Measurements from ENCODE around the gene MRPS12. TPM values are rescaled to one million over a fixed set of nuclear protein-coding genes. Genes with fewer than 3 reads are reported as not detected.

Gene MRPS12
- total and polyA plus RNA-seq, 2 of the 13 experiments (the other 11 are each of a cell fraction or from before 2014, with no cell fraction given), result 27.5 to 54.8 TPM

DNA sequence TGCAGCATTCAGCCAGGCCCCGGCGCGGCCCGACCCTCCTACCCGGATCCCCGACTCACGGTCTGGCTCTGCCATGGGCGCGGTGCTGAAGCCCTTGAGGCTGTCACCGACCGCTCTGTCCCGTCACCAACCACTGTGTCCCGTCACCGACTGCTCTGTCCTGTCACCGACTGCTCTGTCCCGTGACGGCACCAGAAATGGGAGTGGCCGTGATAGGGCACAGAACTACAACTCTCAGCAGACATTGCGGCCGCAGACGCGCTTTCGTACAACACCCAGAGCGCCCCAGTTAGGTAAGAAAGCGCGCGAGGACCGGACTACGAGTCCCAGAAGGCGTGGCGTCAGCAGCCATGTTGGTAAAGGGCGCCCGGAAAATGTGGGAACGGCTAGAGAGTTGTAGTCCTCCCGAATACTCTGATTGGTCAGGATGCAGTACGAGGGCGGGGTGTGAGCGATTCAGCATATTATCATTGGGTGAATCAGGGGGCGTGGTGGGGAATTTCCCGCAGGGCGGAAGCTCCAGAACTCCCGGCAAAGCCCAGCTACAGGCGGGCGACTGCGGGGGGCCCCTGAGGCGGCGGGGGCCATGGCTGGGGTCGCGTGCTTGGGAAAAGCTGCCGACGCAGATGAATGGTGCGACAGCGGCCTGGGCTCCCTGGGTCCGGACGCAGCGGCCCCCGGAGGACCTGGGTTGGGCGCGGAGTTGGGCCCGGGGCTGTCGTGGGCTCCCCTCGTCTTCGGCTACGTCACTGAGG lies 31.1 kb upstream of the MRPS12 start, which contains the start of the genes NFKBIB and SIRT2 (continued):
- TF ChIP-seq, protein P1, sequence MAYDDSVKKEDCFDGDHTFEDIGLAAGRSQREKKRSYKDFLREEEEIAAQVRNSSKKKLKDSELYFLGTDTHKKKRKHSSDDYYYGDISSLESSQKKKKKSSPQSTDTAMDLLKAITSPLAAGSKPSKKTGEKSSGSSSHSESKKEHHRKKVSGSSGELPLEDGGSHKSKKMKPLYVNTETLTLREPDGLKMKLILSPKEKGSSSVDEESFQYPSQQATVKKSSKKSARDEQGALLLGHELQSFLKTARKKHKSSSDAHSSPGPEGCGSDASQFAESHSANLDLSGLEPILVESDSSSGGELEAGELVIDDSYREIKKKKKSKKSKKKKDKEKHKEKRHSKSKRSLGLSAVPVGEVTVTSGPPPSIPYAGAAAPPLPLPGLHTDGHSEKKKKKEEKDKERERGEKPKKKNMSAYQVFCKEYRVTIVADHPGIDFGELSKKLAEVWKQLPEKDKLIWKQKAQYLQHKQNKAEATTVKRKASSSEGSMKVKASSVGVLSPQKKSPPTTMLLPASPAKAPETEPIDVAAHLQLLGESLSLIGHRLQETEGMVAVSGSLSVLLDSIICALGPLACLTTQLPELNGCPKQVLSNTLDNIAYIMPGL (CRISPR knock-in tag; IDR thresholded peaks at IDR 0.05; ENCODE audit: borderline replicate concordance in 1 of 2, low read depth in 1 of 2), result peak in 1 of 2 experiments; percentile 48; a peak in 1 of 4 replicates
- TF ChIP-seq U2AF1 (optimal IDR thresholded peaks at IDR 0.05; ENCODE audit: low read depth, low read length) (no peak), CREB1 (IDR thresholded peaks at IDR 0.05) (peak; percentile 95), CREB1 (CRISPR knock-in tag; IDR thresholded peaks at IDR 0.05) (peak; percentile 97), KDM3A (CRISPR knock-in tag; IDR thresholded peaks at IDR 0.05; ENCODE audit: low read depth) (no peak), FIP1L1 (IDR thresholded peaks at IDR 0.05; ENCODE audit: borderline replicate concordance, insufficient read depth, low read depth, low read length) (no peak), EHMT2 (IDR thresholded peaks at IDR 0.05; ENCODE audit: borderline replicate concordance, low read depth, low read length) (no peak), SOX6 (IDR thresholded peaks at IDR 0.05) (no peak), SOX6 (CRISPR knock-in tag; IDR thresholded peaks at IDR 0.05) (peak; percentile 37), FOSL2 (CRISPR knock-in tag; IDR thresholded peaks at IDR 0.05) (0 out of 2 replicates have a peak, but pooled peaks have one; percentile 44), ZC3H4 (CRISPR knock-in tag; IDR thresholded peaks at IDR 0.05; ENCODE audit: borderline replicate concordance) (no peak), TAF1 (CRISPR knock-in tag; IDR thresholded peaks at IDR 0.05) (peak; percentile 30; the same call in 1 of the 2 replicates), ZNF7 (CRISPR knock-in tag; IDR thresholded peaks at IDR 0.05) (no peak), ZNF703 (CRISPR knock-in tag; IDR thresholded peaks at IDR 0.05; ENCODE audit: borderline replicate concordance) (no peak), HDAC1 (CRISPR knock-in tag; IDR thresholded peaks at IDR 0.05) (peak; percentile 82), CC2D1A (CRISPR knock-in tag; IDR thresholded peaks at IDR 0.05) (no peak), HOXA7 (CRISPR knock-in tag; IDR thresholded peaks at IDR 0.05) (no peak), SNRNP70 (IDR thresholded peaks at IDR 0.05; ENCODE audit: low read depth, low read length) (no peak), ZNF724P (CRISPR knock-in tag; IDR thresholded peaks at IDR 0.05; ENCODE audit: borderline replicate concordance) (no peak)
- TF ChIP-seq, protein P2, sequence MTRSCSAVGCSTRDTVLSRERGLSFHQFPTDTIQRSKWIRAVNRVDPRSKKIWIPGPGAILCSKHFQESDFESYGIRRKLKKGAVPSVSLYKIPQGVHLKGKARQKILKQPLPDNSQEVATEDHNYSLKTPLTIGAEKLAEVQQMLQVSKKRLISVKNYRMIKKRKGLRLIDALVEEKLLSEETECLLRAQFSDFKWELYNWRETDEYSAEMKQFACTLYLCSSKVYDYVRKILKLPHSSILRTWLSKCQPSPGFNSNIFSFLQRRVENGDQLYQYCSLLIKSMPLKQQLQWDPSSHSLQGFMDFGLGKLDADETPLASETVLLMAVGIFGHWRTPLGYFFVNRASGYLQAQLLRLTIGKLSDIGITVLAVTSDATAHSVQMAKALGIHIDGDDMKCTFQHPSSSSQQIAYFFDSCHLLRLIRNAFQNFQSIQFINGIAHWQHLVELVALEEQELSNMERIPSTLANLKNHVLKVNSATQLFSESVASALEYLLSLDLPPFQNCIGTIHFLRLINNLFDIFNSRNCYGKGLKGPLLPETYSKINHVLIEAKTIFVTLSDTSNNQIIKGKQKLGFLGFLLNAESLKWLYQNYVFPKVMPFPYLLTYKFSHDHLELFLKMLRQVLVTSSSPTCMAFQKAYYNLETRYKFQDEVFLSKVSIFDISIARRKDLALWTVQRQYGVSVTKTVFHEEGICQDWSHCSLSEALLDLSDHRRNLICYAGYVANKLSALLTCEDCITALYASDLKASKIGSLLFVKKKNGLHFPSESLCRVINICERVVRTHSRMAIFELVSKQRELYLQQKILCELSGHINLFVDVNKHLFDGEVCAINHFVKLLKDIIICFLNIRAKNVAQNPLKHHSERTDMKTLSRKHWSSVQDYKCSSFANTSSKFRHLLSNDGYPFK (CRISPR knock-in tag; IDR thresholded peaks at IDR 0.05; ENCODE audit: borderline replicate concordance), result peak; percentile 79; the same call in 1 of the 2 replicates
- TF ChIP-seq, protein P3, sequence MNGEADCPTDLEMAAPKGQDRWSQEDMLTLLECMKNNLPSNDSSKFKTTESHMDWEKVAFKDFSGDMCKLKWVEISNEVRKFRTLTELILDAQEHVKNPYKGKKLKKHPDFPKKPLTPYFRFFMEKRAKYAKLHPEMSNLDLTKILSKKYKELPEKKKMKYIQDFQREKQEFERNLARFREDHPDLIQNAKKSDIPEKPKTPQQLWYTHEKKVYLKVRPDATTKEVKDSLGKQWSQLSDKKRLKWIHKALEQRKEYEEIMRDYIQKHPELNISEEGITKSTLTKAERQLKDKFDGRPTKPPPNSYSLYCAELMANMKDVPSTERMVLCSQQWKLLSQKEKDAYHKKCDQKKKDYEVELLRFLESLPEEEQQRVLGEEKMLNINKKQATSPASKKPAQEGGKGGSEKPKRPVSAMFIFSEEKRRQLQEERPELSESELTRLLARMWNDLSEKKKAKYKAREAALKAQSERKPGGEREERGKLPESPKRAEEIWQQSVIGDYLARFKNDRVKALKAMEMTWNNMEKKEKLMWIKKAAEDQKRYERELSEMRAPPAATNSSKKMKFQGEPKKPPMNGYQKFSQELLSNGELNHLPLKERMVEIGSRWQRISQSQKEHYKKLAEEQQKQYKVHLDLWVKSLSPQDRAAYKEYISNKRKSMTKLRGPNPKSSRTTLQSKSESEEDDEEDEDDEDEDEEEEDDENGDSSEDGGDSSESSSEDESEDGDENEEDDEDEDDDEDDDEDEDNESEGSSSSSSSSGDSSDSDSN (CRISPR knock-in tag; IDR thresholded peaks at IDR 0.05), result 0 out of 2 replicates have a peak, but pooled peaks have one; percentile 54
- TF ChIP-seq, protein P4, sequence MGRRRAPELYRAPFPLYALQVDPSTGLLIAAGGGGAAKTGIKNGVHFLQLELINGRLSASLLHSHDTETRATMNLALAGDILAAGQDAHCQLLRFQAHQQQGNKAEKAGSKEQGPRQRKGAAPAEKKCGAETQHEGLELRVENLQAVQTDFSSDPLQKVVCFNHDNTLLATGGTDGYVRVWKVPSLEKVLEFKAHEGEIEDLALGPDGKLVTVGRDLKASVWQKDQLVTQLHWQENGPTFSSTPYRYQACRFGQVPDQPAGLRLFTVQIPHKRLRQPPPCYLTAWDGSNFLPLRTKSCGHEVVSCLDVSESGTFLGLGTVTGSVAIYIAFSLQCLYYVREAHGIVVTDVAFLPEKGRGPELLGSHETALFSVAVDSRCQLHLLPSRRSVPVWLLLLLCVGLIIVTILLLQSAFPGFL (CRISPR knock-in tag; IDR thresholded peaks at IDR 0.05), result no peak
